Mesendoderm (in vitro differentiated cells): ENCODE measurements around the gene HS3ST1. TPM values are rescaled to one million over a fixed set of nuclear protein-coding genes. Genes with fewer than 3 reads are reported as not detected.

ENCODE experiments used
- DNase-seq: peaks from one replicate; pipeline ENCODE4 v3.0.0; 2013
- H2AK5ac ChIP-seq: 2 replicates; pipeline ENCODE4 v1.6.1; 2013; ENCODE audit warnings: low read length, inconsistent platforms
- H2BK120ac ChIP-seq: 2 replicates; pipeline ENCODE4 v1.6.1; 2013; ENCODE audit warnings: low read depth, mild to moderate bottlenecking, low read length, moderate library complexity, mixed read lengths
- H2BK15ac ChIP-seq: replicated peaks from 2 replicates; pipeline ENCODE4 v1.6.1; 2013; ENCODE audit warnings: low read depth, mild to moderate bottlenecking, moderate library complexity
- H2BK5ac ChIP-seq: 2 replicates; pipeline ENCODE4 v1.6.1; 2013; ENCODE audit warnings: low read length, inconsistent platforms
- H3K18ac ChIP-seq: 2 replicates; pipeline ENCODE4 v1.6.1; 2013; ENCODE audit warnings: mild to moderate bottlenecking, low read length, mixed read lengths
- H3K23ac ChIP-seq: one replicate; pipeline ENCODE4 v1.6.1; 2013; ENCODE audit warnings: low read length
- H3K27ac ChIP-seq: 2 replicates; pipeline ENCODE4 v1.5.1; 2013; ENCODE audit warnings: low read depth, mild to moderate bottlenecking, inconsistent platforms, low read length, moderate library complexity
- H3K27me3 ChIP-seq: 2 replicates; pipeline ENCODE4 v1.6.1; 2013; ENCODE audit warnings: low read length, control low read depth, mild to moderate bottlenecking, inconsistent platforms; ENCODE audit not compliant: insufficient read depth, poor library complexity
- H3K36me3 ChIP-seq: 2 replicates; pipeline ENCODE4 v1.6.1; 2013; ENCODE audit warnings: low read length, inconsistent platforms; ENCODE audit not compliant: control insufficient read depth, insufficient read depth
- H3K4ac ChIP-seq: one replicate; pipeline ENCODE4 v1.6.1; 2013; ENCODE audit warnings: low read depth, mild to moderate bottlenecking, low read length, moderate library complexity
- H3K4me1 ChIP-seq: 2 replicates; pipeline ENCODE4 v1.6.1; 2013; ENCODE audit warnings: low read depth, low read length, inconsistent platforms; ENCODE audit not compliant: control insufficient read depth
- H3K4me2 ChIP-seq: 2 replicates; pipeline ENCODE4 v1.6.1; 2013; ENCODE audit warnings: low read length
- H3K4me3 ChIP-seq: 2 replicates; pipeline ENCODE4 v1.5.1; 2013; ENCODE audit warnings: mild to moderate bottlenecking, low read length
- H3K56ac ChIP-seq: one replicate; pipeline ENCODE4 v1.6.1; 2013; ENCODE audit warnings: low read length
- H3K79me1 ChIP-seq: 2 replicates; pipeline ENCODE4 v1.6.1; 2013; ENCODE audit warnings: low read length, inconsistent platforms
- H3K79me2 ChIP-seq: 2 replicates; pipeline ENCODE4 v1.6.1; 2013; ENCODE audit warnings: mild to moderate bottlenecking, low read length; ENCODE audit not compliant: control insufficient read depth, insufficient read depth
- H3K9ac ChIP-seq: 2 replicates; pipeline ENCODE4 v1.6.1; 2013; ENCODE audit warnings: low read length, inconsistent platforms
- H4K5ac ChIP-seq: one replicate; pipeline ENCODE4 v1.6.1; 2013; ENCODE audit warnings: low read length
- H4K8ac ChIP-seq: one replicate; pipeline ENCODE4 v1.6.1; 2013; ENCODE audit warnings: low read depth, mild to moderate bottlenecking, control low read depth, low read length, moderate library complexity
- WGBS: extraction: QIAGEN DNeasy Blood & Tissue Kit; methylation state at CpG from one replicate; pipeline ENCODE4 v1.1.7; 2013; ENCODE audit warnings: low lambda C conversion rate, missing lambda C conversion rate; ENCODE audit not compliant: insufficient coverage; ENCODE audit errors: extremely low coverage; 5-methylcytosine and 5-hydroxymethylcytosine counted together
- polyA plus RNA-seq, 2 experiments: library from polyadenylated mRNA; stranded (reverse); fragments of 200-250 nt; gene quantifications; one replicate each; pipeline ENCODE4 v1.2.3, GENCODE V29; 2013

Gene HS3ST1
- polyA plus RNA-seq (2013, experiment 1 of 2) = 1.2 TPM
- 1.2 TPM for polyA plus RNA-seq (2013, experiment 2 of 2)

DNA sequence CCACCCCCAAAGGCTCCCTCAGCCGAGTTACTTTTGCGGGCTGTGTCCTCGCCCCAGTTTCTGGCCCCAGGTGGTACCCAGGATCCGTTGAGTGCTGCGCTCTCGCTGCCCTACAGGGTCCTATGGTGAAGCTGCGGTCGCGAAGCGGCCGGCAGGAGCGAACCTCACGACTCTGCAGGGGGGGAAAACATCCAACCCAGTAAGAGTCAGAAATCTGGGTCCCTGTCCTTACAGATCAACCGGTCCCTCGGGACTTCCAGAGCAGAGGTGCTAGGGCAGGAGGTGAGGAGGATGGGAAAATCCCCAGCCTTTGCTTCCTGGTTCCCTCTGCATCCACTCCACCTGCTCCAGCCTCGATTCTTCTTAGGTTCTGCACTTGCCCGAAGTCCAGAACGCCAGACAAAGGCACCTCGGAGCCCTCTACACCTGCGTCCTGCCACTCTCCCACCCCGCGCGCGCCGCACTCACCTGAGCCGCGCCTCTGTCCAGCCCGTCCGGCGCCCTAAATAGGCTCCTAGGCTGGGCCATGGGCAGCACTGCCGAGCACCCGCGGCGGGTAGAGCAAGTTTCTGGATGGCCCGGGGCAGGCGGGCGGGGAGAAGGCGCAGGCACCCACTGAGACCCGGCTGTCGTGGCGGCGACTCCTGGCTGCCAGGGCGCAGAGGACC is at the start of gene HS3ST1:
TSS of gene HS3ST1 (minus strand) at position 664 of the 668 bp plus-strand sequence. CDS start 28,889 bp downstream, outside the sequence.
- Histone ChIP-seq H2BK5ac (peak within 1 kb of the TSS; percentile 20), H2BK15ac (no peak within 1 kb of the TSS), H2AK5ac (no peak within 1 kb of the TSS), H4K5ac (peak within 1 kb of the TSS; percentile 14), H2BK120ac (no peak within 1 kb of the TSS), H3K18ac (peak within 1 kb of the TSS; percentile 42), H3K9ac (peak within 1 kb of the TSS; percentile 73), H3K27me3 (no peaks in the 10 kb centered on the region), H4K8ac (no peak within 1 kb of the TSS), H3K4me2 (peak within 1 kb of the TSS; percentile 87), H3K56ac (peak within 1 kb of the TSS; percentile 86), H3K4me3 (peak within 1 kb of the TSS; percentile 66), H3K4me1 (peaks cover 2% of the 10 kb centered on the region), H3K4ac (peak within 1 kb of the TSS; percentile 26), H3K23ac (peak within 1 kb of the TSS; percentile 35), H3K27ac (no peak within 1 kb of the TSS), H3K79me2 (peaks cover 25% of the 10 kb centered on the region), H3K36me3 (no peaks in the 10 kb centered on the region), H3K79me1 (peaks cover 8% of the 10 kb centered on the region)
- peak; percentile 41 for DNase-seq
- WGBS = no CpG with 5 or more reads among the region's 43 CpGs

DNA sequence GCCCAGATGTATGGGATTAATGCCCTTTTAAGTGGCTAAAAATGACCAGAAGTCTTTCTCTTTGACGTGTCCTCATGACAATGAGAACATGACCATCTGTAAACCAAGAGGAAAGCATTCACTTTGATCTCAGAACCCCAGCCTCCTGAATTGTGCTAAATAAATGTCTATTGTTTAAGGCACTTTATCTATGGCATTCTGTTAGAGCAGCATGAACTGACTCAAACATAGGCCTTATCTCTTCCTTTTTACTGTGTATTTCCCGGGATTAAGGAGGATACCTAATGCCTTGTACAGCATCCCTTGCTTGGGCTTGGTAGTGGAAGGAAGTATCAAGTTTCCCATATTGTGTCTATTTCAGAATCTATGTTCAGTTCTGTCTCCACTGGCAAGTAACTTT is 47.2 kb upstream of the HS3ST1 start:
- Histone ChIP-seq H3K79me2 (no peaks in the 10 kb centered on the region), H3K79me1 (no peaks in the 10 kb centered on the region), H3K36me3 (no peaks in the 10 kb centered on the region), H3K18ac (no peak overlapping the region), H3K4me3 (no peak overlapping the region), H4K5ac (no peak overlapping the region), H4K8ac (no peak overlapping the region), H3K4ac (no peak overlapping the region), H2BK15ac (no peak overlapping the region), H3K56ac (no peak overlapping the region), H3K27ac (no peak overlapping the region), H2AK5ac (no peak overlapping the region), H3K9ac (no peak overlapping the region), H2BK5ac (no peak overlapping the region), H3K4me2 (no peak overlapping the region), H2BK120ac (no peak overlapping the region), H3K23ac (no peak overlapping the region), H3K4me1 (peaks cover 1% of the 10 kb centered on the region), H3K27me3 (no peaks in the 10 kb centered on the region)
- DNase-seq = peak; percentile 77
- no CpG with 5 or more reads among the region's 2 CpGs for WGBS

GRCh38 chr4:11474146-11474545 is 45.5 kb upstream of the HS3ST1 start:
- Histone ChIP-seq H3K4me2 (no peak overlapping the region), H3K27me3 (no peaks in the 10 kb centered on the region), H3K27ac (no peak overlapping the region), H3K4me3 (no peak overlapping the region), H3K79me1 (no peaks in the 10 kb centered on the region), H4K5ac (no peak overlapping the region), H2BK15ac (no peak overlapping the region), H3K36me3 (no peaks in the 10 kb centered on the region), H3K4ac (no peak overlapping the region), H2BK5ac (no peak overlapping the region), H3K18ac (no peak overlapping the region), H2AK5ac (no peak overlapping the region), H2BK120ac (no peak overlapping the region), H3K56ac (no peak overlapping the region), H4K8ac (no peak overlapping the region), H3K79me2 (no peaks in the 10 kb centered on the region), H3K23ac (no peak overlapping the region), H3K9ac (no peak overlapping the region), H3K4me1 (peaks cover 1% of the 10 kb centered on the region)
- no CpG with 5 or more reads among the region's 1 CpG for WGBS
- no peak for DNase-seq

- Histone ChIP-seq H3K36me3 (no peaks in the 10 kb centered on the region), H3K4me2 (no peak overlapping the region), H3K18ac (no peak overlapping the region), H4K8ac (no peak overlapping the region), H3K23ac (no peak overlapping the region), H3K9ac (no peak overlapping the region), H2BK5ac (no peak overlapping the region), H3K27ac (no peak overlapping the region), H3K56ac (no peak overlapping the region), H2AK5ac (no peak overlapping the region), H2BK15ac (no peak overlapping the region), H3K79me1 (no peaks in the 10 kb centered on the region), H3K4me1 (peaks cover 1% of the 10 kb centered on the region), H4K5ac (no peak overlapping the region), H3K27me3 (no peaks in the 10 kb centered on the region), H2BK120ac (no peak overlapping the region), H3K79me2 (no peaks in the 10 kb centered on the region), H3K4ac (no peak overlapping the region), H3K4me3 (no peak overlapping the region)
- DNase-seq = no peak
- no CpG with 5 or more reads among the region's 3 CpGs for WGBS
Observed at GRCh38 chr4:11472535-11472934, 43.8 kb upstream of the HS3ST1 start.

DNA sequence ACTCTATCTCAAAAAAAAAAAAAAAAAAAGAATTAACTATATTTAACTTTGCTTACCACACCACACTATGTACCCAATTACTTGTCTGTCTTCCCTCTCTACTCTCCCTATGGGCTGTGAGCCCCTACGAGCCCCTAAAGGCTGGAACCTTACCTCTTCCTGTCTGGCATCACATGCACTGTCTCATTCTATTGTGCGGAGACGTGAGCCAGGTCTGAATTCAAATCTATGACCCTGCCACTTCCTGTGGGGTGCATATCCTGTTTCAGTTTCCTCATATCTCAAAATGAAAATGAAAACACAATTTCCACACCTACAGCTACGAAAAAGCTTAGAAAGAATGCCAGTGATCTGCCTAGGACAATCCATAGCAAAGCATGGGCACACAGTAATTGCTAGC is 42.9 kb upstream of the HS3ST1 start:
- no peak overlapping the region for H3K27ac ChIP-seq
- H2BK15ac ChIP-seq = no peak overlapping the region
- no peak for DNase-seq
- no peak overlapping the region for H4K5ac ChIP-seq
- H3K56ac ChIP-seq = no peak overlapping the region
- H3K4me1 ChIP-seq = peaks cover 1% of the 10 kb centered on the region
- no peaks in the 10 kb centered on the region for H3K27me3 ChIP-seq
- H3K4me3 ChIP-seq = no peak overlapping the region
- H2AK5ac ChIP-seq = no peak overlapping the region
- no peak overlapping the region for H3K4me2 ChIP-seq
- no peak overlapping the region for H2BK120ac ChIP-seq
- peak overlapping the region; percentile 39 for H3K18ac ChIP-seq
- H3K23ac ChIP-seq = no peak overlapping the region
- no peak overlapping the region for H3K9ac ChIP-seq
- no peak overlapping the region for H4K8ac ChIP-seq
- no peak overlapping the region for H3K4ac ChIP-seq
- H3K79me1 ChIP-seq = no peaks in the 10 kb centered on the region
- no peaks in the 10 kb centered on the region for H3K79me2 ChIP-seq
- no CpG with 5 or more reads among the region's 4 CpGs for WGBS
- no peak overlapping the region for H2BK5ac ChIP-seq
- no peaks in the 10 kb centered on the region for H3K36me3 ChIP-seq

- no peak overlapping the region for H2BK120ac ChIP-seq
- no peak overlapping the region for H3K27ac ChIP-seq
- H3K4me3 ChIP-seq = no peak overlapping the region
- H2AK5ac ChIP-seq = no peak overlapping the region
- no peak overlapping the region for H2BK15ac ChIP-seq
- H3K79me2 ChIP-seq = no peaks in the 10 kb centered on the region
- H3K18ac ChIP-seq = no peak overlapping the region
- H3K4me2 ChIP-seq = no peak overlapping the region
- no CpG with 5 or more reads among the region's 3 CpGs for WGBS
- DNase-seq = no peak
- peaks cover 1% of the 10 kb centered on the region for H3K4me1 ChIP-seq
- no peaks in the 10 kb centered on the region for H3K79me1 ChIP-seq
- no peak overlapping the region for H4K5ac ChIP-seq
- no peaks in the 10 kb centered on the region for H3K27me3 ChIP-seq
- H3K36me3 ChIP-seq = no peaks in the 10 kb centered on the region
- H3K56ac ChIP-seq = no peak overlapping the region
- H3K9ac ChIP-seq = no peak overlapping the region
- no peak overlapping the region for H3K4ac ChIP-seq
- no peak overlapping the region for H2BK5ac ChIP-seq
- no peak overlapping the region for H3K23ac ChIP-seq
- no peak overlapping the region for H4K8ac ChIP-seq
Observed at GRCh38 chr4:11471046-11471441, 42.4 kb upstream of the HS3ST1 start.
